Loucy (cell line): ENCODE data around the gene BMF.

Experiments
- EZH2phosphoT487 ChIP-seq: fragments of 200-600 bp; IDR thresholded peaks from 2 replicates; pipeline ENCODE4 v1.6.1; 2018; ENCODE audit warnings: antibody characterized with exemption, mild to moderate bottlenecking, moderate library complexity, borderline replicate concordance
- TF ChIP-seq, protein P1 (sequence below): fragments of 200-600 bp; sonication (generic); conservative IDR thresholded peaks from 2 replicates; pipeline ENCODE4 v1.5.1; 2014; ENCODE audit warnings: mild to moderate bottlenecking, antibody characterized with exemption, low read length

DNA sequence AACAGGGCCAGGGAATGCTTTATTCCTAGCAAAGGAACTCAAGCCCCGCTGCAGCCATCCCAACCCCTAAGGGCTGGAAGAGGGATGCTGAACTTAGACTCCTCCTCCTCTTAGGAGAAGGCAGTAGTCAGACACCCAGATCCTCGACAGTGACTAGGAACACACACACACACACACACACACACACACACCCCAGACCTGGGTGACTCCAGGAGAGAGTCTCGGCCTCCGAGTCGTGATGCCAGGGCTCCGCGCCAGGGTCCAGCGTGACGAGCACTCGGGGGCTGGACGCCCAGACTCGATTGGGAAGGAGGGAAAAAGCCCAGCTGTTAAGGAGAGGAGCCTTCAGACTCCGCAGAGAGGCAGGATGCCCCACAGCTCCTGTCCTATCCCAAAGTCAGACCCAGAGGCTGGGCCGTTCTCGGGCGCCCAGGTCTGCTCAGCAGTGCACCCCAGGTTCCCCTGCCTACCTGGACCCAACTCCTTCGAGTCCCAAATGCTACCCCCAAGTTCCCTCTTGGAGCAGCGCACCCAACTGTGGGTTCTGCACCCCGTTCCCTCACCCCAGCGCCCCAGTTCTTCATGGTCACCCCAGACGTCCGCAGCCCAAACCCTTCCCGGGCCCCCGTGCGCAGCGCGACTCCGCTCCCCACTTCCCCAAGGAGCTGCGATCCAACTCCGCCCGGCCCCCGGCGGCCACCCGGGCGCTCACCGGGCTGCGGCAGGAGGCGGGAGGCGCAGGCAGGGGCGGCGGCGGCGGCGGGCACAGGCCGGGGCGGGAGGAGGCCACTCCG, 421 bp downstream of the BMF start:
- TF ChIP-seq, protein P1, sequence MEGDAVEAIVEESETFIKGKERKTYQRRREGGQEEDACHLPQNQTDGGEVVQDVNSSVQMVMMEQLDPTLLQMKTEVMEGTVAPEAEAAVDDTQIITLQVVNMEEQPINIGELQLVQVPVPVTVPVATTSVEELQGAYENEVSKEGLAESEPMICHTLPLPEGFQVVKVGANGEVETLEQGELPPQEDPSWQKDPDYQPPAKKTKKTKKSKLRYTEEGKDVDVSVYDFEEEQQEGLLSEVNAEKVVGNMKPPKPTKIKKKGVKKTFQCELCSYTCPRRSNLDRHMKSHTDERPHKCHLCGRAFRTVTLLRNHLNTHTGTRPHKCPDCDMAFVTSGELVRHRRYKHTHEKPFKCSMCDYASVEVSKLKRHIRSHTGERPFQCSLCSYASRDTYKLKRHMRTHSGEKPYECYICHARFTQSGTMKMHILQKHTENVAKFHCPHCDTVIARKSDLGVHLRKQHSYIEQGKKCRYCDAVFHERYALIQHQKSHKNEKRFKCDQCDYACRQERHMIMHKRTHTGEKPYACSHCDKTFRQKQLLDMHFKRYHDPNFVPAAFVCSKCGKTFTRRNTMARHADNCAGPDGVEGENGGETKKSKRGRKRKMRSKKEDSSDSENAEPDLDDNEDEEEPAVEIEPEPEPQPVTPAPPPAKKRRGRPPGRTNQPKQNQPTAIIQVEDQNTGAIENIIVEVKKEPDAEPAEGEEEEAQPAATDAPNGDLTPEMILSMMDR, result no peak
- no peak for TF ChIP-seq EZH2phosphoT487
